OCI-LY1 (cell line): ENCODE results near the gene GHRL.
A peak's percentile ranks its signal among the peaks of the same experiment; 100 is the strongest.

Experiments
- EZH2 ChIP-seq: fragments of 200-600 bp; sonication (generic), shearing (Covaris generic); IDR thresholded peaks from 2 replicates; pipeline ENCODE4 v1.8.0; 2017; ENCODE audit warnings: borderline replicate concordance, mixed run types, mild to moderate bottlenecking, antibody characterized with exemption, low read length, moderate library complexity, mixed read lengths
- TF ChIP-seq, protein P1 (sequence below): fragments of 200-600 bp; sonication (generic), shearing (Covaris generic); IDR thresholded peaks from 2 replicates; pipeline ENCODE4 v1.5.1; 2017; ENCODE audit warnings: mild to moderate bottlenecking, antibody characterized with exemption, low read length, moderate library complexity, mixed read lengths

DNA sequence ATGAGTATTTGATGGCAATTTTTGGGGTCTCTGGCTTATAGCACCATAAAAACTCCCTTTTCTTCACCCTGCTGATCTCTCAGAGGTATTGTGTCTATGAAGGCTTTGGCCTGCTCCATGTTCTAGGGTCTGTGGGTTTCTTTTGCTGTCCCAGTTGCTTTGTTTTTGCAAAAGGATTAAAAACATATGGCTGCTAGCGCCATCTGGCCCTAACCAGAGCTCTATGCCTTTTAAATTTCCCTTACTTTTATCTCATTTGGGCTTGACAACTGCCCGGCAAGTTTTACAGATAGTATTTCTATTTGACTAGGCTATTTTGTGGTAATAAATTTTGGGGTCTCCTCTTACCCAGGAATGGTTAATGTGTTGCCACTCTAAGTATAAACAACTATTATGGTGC is 6.4 kb upstream of the GHRL start:
- TF ChIP-seq, protein P1, sequence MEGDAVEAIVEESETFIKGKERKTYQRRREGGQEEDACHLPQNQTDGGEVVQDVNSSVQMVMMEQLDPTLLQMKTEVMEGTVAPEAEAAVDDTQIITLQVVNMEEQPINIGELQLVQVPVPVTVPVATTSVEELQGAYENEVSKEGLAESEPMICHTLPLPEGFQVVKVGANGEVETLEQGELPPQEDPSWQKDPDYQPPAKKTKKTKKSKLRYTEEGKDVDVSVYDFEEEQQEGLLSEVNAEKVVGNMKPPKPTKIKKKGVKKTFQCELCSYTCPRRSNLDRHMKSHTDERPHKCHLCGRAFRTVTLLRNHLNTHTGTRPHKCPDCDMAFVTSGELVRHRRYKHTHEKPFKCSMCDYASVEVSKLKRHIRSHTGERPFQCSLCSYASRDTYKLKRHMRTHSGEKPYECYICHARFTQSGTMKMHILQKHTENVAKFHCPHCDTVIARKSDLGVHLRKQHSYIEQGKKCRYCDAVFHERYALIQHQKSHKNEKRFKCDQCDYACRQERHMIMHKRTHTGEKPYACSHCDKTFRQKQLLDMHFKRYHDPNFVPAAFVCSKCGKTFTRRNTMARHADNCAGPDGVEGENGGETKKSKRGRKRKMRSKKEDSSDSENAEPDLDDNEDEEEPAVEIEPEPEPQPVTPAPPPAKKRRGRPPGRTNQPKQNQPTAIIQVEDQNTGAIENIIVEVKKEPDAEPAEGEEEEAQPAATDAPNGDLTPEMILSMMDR, result peak; percentile 24; the same call in 1 of the 2 replicates
- no peak for TF ChIP-seq EZH2
